ENCODE results near the gene OBP2A. TPM values are rescaled to one million over a fixed set of nuclear protein-coding genes. Genes with fewer than 3 reads are reported as not detected.

OBP2A gene
- total RNA-seq, 1 donor from 2014 or later = not detected

- intact Hi-C loops (cut with micrococcal nuclease) = loop anchor here (5.0 kb wide), 1 partner anchor 1437 kb away; the partner anchor contains the start of gene BRD3
Measured at GRCh38 chr9:135504262-135505243, 41.4 kb upstream of the OBP2A start.

GRCh38 chr9:135505406-135506187 lies 40.3 kb upstream of the OBP2A start:
- DNase-seq (no peak), ATAC-seq (ENCODE audit: low read depth) (no peak)
- CTCF ChIA-PET = interaction anchor here (0.8 to 2.2 kb wide), 3 partner anchors 19 to 32 kb away, joined by 3 to 6 read pairs (median 3); no protein-coding TSS in a partner anchor
- intact Hi-C loops (cut with micrococcal nuclease) = no loop called here
- Mint-ChIP-seq H3K27ac (no peak overlapping the region), H3K4me3 (no peak overlapping the region), H3K27me3 (no peaks in the 10 kb centered on the region), H3K36me3 (ENCODE audit: low read depth) (peaks cover 35% of the 10 kb centered on the region), H3K4me1 (peaks cover 20% of the 10 kb centered on the region), H3K9me3 (peaks cover 8% of the 10 kb centered on the region)
- POLR2A ChIA-PET = no interaction called here
- TF ChIP-seq, protein P1, sequence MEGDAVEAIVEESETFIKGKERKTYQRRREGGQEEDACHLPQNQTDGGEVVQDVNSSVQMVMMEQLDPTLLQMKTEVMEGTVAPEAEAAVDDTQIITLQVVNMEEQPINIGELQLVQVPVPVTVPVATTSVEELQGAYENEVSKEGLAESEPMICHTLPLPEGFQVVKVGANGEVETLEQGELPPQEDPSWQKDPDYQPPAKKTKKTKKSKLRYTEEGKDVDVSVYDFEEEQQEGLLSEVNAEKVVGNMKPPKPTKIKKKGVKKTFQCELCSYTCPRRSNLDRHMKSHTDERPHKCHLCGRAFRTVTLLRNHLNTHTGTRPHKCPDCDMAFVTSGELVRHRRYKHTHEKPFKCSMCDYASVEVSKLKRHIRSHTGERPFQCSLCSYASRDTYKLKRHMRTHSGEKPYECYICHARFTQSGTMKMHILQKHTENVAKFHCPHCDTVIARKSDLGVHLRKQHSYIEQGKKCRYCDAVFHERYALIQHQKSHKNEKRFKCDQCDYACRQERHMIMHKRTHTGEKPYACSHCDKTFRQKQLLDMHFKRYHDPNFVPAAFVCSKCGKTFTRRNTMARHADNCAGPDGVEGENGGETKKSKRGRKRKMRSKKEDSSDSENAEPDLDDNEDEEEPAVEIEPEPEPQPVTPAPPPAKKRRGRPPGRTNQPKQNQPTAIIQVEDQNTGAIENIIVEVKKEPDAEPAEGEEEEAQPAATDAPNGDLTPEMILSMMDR (IDR thresholded peaks at IDR 0.05) = no peak

More at GRCh38 chr9:135504262-135505243, 41.4 kb upstream of the OBP2A start:
- H3K4me3 Mint-ChIP-seq = no peak overlapping the region
- no peak for ATAC-seq (ENCODE audit: low read depth)
- CTCF ChIA-PET = interaction anchor here (0.8 to 2.2 kb wide), 3 partner anchors 18 to 31 kb away, joined by 3 to 6 read pairs (median 3); no protein-coding TSS in a partner anchor
- no peaks in the 10 kb centered on the region for H3K27me3 Mint-ChIP-seq
- peaks cover 23% of the 10 kb centered on the region for H3K4me1 Mint-ChIP-seq
- TF ChIP-seq, protein P1 (IDR thresholded peaks at IDR 0.05) = no peak
- POLR2A ChIA-PET = no interaction called here
- no peak overlapping the region for H3K27ac Mint-ChIP-seq
- H3K36me3 Mint-ChIP-seq (ENCODE audit: low read depth) = peaks cover 37% of the 10 kb centered on the region
- peak; percentile 41 for DNase-seq
- H3K9me3 Mint-ChIP-seq = peaks cover 5% of the 10 kb centered on the region

- no peaks in the 10 kb centered on the region for H3K27me3 Mint-ChIP-seq
- DNase-seq (no peak), ATAC-seq (ENCODE audit: low read depth) (no peak)
- intact Hi-C loops (cut with micrococcal nuclease) = no loop called here
- ChIA-PET POLR2A (no interaction called here), CTCF (no interaction called here)
- H3K36me3 Mint-ChIP-seq (ENCODE audit: low read depth) = peaks cover 34% of the 10 kb centered on the region
- H3K9me3 Mint-ChIP-seq = peaks cover 10% of the 10 kb centered on the region
- no peak overlapping the region for H3K4me3 Mint-ChIP-seq
- no peak overlapping the region for H3K27ac Mint-ChIP-seq
- TF ChIP-seq, protein P1 (IDR thresholded peaks at IDR 0.05) = no peak
- H3K4me1 Mint-ChIP-seq = peaks cover 17% of the 10 kb centered on the region
Measured at GRCh38 chr9:135506327-135507103, 39.4 kb upstream of the OBP2A start.

- H3K9me3 Mint-ChIP-seq = peaks cover 10% of the 10 kb centered on the region
- H3K27me3 Mint-ChIP-seq = no peaks in the 10 kb centered on the region
- no peak overlapping the region for H3K4me3 Mint-ChIP-seq
- TF ChIP-seq, protein P1 (IDR thresholded peaks at IDR 0.05) = no peak
- ChIA-PET POLR2A (no interaction called here), CTCF (no interaction called here)
- peaks cover 28% of the 10 kb centered on the region for H3K36me3 Mint-ChIP-seq (ENCODE audit: low read depth)
- ATAC-seq (ENCODE audit: low read depth) = no peak
- no peak for DNase-seq
- H3K4me1 Mint-ChIP-seq = peaks cover 9% of the 10 kb centered on the region
- intact Hi-C loops (cut with micrococcal nuclease) = no loop called here
- H3K27ac Mint-ChIP-seq = no peak overlapping the region
Measured at GRCh38 chr9:135507104-135508035, 38.6 kb upstream of the OBP2A start.
